GM12864 (cell line): ENCODE results near the gene GAP43.

Experiments used
- DNase-seq: peaks from one replicate; pipeline ENCODE4 v3.0.0-alpha.2; 2011; ENCODE audit warnings: low read depth
- H3K4me3 ChIP-seq: 2 replicates; pipeline ENCODE4 v1.5.1; 2011; ENCODE audit warnings: mild to moderate bottlenecking, low read depth, low read length, control low read depth
- CTCF ChIP-seq: IDR thresholded peaks from 2 replicates; pipeline ENCODE4 v1.5.1; 2011; ENCODE audit warnings: low read depth, mild to moderate bottlenecking, moderate library complexity, low read length, control low read depth, inconsistent platforms; ENCODE audit errors: missing control alignments

The GAP43 gene

GRCh38 chr3:115695090-115695489 is 71.8 kb downstream of the GAP43 start:
- no peak for TF ChIP-seq CTCF
- no peak for DNase-seq
- H3K4me3 ChIP-seq, result no peak overlapping the region

GRCh38 chr3:115697263-115698053 is 74.1 kb downstream of the GAP43 start:
- H3K4me3 ChIP-seq, result no peak overlapping the region
- no peak for DNase-seq
- no peak for TF ChIP-seq CTCF

- no peak for DNase-seq
- no peak overlapping the region for H3K4me3 ChIP-seq
- no peak for TF ChIP-seq CTCF
These were observed 75.7 kb downstream of the GAP43 start for GRCh38 chr3:115698851-115699591.

GRCh38 chr3:115699706-115700105 is 76.4 kb downstream of the GAP43 start:
- no peak for DNase-seq
- no peak for TF ChIP-seq CTCF
- H3K4me3 ChIP-seq, result no peak overlapping the region

GRCh38 chr3:115702598-115702997 is 79.3 kb downstream of the GAP43 start:
- H3K4me3 ChIP-seq, result no peak overlapping the region
- no peak for TF ChIP-seq CTCF
- no peak for DNase-seq

GRCh38 chr3:115704661-115705338 is 81.5 kb downstream of the GAP43 start:
- DNase-seq, result no peak
- TF ChIP-seq CTCF, result no peak
- H3K4me3 ChIP-seq, result no peak overlapping the region
